Measurements from ENCODE around the gene LGALS4.
"Not testable (repeated sequence)": the region's sequence is repeated elsewhere in the genome, so short reads cannot be mapped to it uniquely, and the experiment has no call there.

- not testable (repeated sequence) for TF ChIP-seq CTCF (IDR thresholded peaks at IDR 0.05; ENCODE audit: low read length); EZH2phosphoT487 (IDR thresholded peaks at IDR 0.05; ENCODE audit: low read length); EZH2 (optimal IDR thresholded peaks at IDR 0.05; ENCODE audit: low read depth, low read length)
These were observed 8.6 kb upstream of the LGALS4 start for GRCh38 chr19:38821230-38821825.

Data from MM.1S (cell line).